ENCODE data around the gene HHAT.

DNA sequence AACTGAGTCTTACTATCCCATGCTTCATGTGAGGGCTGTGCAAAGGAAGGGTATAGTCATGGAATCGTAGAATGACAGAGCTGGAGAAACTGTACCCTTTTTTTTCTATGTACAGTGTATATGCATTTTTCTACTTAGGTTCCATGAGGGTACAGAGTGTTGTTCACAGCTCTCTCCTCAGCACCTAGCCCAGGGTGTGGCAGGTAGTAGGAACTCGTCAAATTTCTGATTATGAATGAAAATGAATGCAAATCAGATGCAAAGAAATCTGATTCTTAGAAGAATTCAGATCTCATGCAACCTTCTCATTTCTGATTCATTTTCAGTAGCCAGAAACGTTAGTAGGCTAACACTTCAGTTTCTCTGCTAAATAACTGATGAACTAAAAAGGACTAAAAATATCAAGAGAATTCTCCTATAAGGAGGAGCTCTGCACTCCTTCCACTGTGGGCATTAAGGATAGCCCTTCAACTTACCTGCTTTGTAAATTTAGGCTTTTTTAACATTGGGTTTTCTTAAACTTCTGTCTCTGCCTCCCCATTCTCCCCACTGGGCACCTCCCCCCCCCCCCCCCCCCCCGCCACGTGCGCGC, 18.0 kb upstream of the HHAT start:
- no peak for TF ChIP-seq POLR2A (IDR thresholded peaks at IDR 0.05)
- TF ChIP-seq, protein P1, sequence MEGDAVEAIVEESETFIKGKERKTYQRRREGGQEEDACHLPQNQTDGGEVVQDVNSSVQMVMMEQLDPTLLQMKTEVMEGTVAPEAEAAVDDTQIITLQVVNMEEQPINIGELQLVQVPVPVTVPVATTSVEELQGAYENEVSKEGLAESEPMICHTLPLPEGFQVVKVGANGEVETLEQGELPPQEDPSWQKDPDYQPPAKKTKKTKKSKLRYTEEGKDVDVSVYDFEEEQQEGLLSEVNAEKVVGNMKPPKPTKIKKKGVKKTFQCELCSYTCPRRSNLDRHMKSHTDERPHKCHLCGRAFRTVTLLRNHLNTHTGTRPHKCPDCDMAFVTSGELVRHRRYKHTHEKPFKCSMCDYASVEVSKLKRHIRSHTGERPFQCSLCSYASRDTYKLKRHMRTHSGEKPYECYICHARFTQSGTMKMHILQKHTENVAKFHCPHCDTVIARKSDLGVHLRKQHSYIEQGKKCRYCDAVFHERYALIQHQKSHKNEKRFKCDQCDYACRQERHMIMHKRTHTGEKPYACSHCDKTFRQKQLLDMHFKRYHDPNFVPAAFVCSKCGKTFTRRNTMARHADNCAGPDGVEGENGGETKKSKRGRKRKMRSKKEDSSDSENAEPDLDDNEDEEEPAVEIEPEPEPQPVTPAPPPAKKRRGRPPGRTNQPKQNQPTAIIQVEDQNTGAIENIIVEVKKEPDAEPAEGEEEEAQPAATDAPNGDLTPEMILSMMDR (IDR thresholded peaks at IDR 0.05), result no peak

Measured in esophagus squamous epithelium (tissue), 4 donors.